Subcutaneous abdominal adipose tissue (tissue), 5 donors: Measurements from ENCODE around the gene ITM2C.

Source experiments
- H3K27ac ChIP-seq: one replicate; pipeline ENCODE4 v1.7.0; 2013; ENCODE audit warnings: low read depth, mild to moderate bottlenecking, inconsistent platforms, low read length, moderate library complexity
- H3K27me3 ChIP-seq, 5 donors: one replicate each; pipeline ENCODE4 v1.7.0; 2013; ENCODE audit warnings: low read length in 5 of 5, inconsistent platforms in 1 of 5; ENCODE audit not compliant: control insufficient read depth in 5 of 5, insufficient read depth in 4 of 5
- H3K36me3 ChIP-seq, 5 donors: one replicate each; pipeline ENCODE4 v1.7.0; 2013; ENCODE audit warnings: low read length in 5 of 5; ENCODE audit not compliant: control insufficient read depth in 5 of 5, insufficient read depth in 5 of 5
- H3K4me1 ChIP-seq, 5 donors: one replicate each; pipeline ENCODE4 v1.7.0; 2013; ENCODE audit warnings: low read length in 5 of 5, mild to moderate bottlenecking in 3 of 5, moderate library complexity in 1 of 5; ENCODE audit not compliant: control insufficient read depth in 5 of 5, insufficient read depth in 5 of 5
- H3K4me3 ChIP-seq, 5 donors: one replicate each; pipeline ENCODE4 v1.7.0; 2013; ENCODE audit warnings: low read length in 5 of 5, low read depth in 1 of 5
- H3K9ac ChIP-seq, 5 donors: one replicate each; pipeline ENCODE4 v1.7.0; 2013; ENCODE audit warnings: low read length in 5 of 5, mild to moderate bottlenecking in 4 of 5, moderate library complexity in 3 of 5
- H3K9me3 ChIP-seq, 5 donors: one replicate each; pipeline ENCODE4 v1.7.0; 2013; ENCODE audit warnings: low read length in 5 of 5; ENCODE audit not compliant: control insufficient read depth in 5 of 5
- donor health status: healthy.
- donor health status: healthy.
- donor health status: healthy.
- donor health status: healthy.
- donor health status: healthy.

The ITM2C gene

DNA sequence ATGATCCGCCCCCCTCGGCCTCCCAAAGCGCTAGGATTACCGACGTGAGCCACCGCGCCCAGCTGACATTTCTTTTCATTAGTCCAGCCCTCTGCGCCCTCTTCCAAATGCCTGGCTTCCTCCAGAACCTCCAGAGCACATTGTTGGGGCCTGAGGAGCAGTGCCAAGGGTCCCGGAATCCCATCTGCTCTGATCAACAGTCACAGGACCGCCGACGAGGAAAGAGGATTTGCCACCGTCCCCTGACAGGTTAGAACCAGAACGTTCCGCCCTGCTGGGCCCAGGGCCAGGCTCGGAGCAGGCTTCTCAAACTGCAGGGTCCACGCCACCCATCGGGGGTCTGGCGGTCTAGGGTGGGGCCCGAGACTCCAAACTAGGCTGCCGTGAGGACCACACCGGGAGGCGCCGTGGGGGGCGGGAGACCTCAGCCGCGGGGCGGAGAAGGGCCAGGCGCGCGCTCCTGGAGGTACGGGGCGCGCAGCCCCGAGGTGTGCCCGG is 36.9 kb upstream of the ITM2C start:
- Histone ChIP-seq H3K27ac (no peak overlapping the region), H3K27me3 (peaks cover 0 to 19% (median 0%) of the 10 kb centered on the region in 5 donors), H3K9ac (peak overlapping the region in 2 of 5 donors; percentile 32 to 37), H3K4me1 (peaks cover 0 to 30% (median 26%) of the 10 kb centered on the region in 5 donors), H3K36me3 (no peaks in the 10 kb centered on the region), H3K9me3 (peaks cover 0 to 7% (median 6%) of the 10 kb centered on the region in 5 donors), H3K4me3 (peak overlapping the region in 4 of 5 donors; percentile 22 to 59 (median 54))

DNA sequence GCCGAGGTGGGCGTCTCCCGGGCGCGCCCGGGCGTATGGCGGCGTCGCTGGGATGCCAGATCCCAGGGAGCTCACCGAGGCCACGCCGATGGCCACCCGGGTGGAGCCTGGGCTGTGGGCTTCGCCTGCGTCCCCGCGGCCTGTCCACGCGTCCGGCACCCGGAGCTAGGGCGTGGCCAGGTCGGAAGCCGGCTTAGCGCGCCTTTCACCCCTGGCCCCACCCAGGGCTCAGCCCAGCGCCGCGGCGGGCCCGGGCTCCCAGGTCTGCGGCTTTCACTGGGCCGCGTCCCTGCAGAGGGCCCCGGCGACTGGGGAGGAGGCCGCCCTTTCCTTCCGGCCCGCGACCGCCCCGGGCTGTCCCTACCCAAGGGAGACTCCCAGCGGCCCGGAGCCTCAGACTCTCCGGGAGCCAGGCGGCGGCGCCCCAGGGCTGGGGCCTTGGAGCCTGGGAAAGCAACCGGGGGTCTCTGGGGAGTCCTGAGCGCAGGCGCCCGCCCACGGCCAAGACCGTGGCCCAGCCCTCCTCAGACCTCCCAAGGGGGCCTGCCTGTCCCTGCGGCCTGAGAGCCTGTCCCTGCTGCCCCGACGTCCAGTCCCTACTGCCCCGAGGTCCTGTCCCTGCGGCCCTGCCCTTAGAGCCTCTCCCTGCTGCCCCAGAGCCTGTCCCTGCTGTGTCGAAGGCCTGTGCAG is 36.3 kb upstream of the ITM2C start:
- H3K9ac ChIP-seq, result peak overlapping the region in 2 of 5 donors; percentile 32 to 37
- H3K4me3 ChIP-seq, result peak overlapping the region in 4 of 5 donors; percentile 22 to 59 (median 54)
- H3K27ac ChIP-seq, result no peak overlapping the region
- peaks cover 0 to 30% (median 26%) of the 10 kb centered on the region in 5 donors for H3K4me1 ChIP-seq
- peaks cover 0 to 19% (median 0%) of the 10 kb centered on the region in 5 donors for H3K27me3 ChIP-seq
- H3K36me3 ChIP-seq, result no peaks in the 10 kb centered on the region
- peaks cover 0 to 7% (median 6%) of the 10 kb centered on the region in 5 donors for H3K9me3 ChIP-seq

DNA sequence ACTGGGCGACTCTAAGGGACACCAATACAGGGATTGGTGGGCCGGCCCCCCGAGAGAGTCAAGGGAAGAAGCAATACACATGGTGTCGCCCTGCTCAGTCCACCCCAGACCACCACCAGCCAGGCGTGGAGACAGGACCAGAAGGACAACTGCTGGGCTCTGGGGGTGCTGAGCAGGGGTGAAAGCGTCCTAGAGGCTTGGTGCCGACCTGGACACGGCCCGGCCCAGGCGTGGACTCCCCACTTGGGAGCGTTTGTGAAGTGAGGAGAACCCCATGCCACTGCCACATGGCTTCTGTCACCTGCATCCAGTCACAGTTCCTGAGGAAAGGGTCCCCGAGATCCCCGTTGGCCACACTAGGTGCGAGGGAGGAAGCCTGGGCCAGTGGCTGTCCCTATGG is 35.4 kb upstream of the ITM2C start:
- H3K4me3 ChIP-seq, result no peak overlapping the region
- H3K27ac ChIP-seq, result no peak overlapping the region
- peaks cover 0 to 7% (median 6%) of the 10 kb centered on the region in 5 donors for H3K9me3 ChIP-seq
- no peaks in the 10 kb centered on the region for H3K36me3 ChIP-seq
- no peak overlapping the region for H3K9ac ChIP-seq
- peaks cover 0 to 28% (median 25%) of the 10 kb centered on the region in 5 donors for H3K4me1 ChIP-seq
- peaks cover 0 to 19% (median 0%) of the 10 kb centered on the region in 5 donors for H3K27me3 ChIP-seq

DNA sequence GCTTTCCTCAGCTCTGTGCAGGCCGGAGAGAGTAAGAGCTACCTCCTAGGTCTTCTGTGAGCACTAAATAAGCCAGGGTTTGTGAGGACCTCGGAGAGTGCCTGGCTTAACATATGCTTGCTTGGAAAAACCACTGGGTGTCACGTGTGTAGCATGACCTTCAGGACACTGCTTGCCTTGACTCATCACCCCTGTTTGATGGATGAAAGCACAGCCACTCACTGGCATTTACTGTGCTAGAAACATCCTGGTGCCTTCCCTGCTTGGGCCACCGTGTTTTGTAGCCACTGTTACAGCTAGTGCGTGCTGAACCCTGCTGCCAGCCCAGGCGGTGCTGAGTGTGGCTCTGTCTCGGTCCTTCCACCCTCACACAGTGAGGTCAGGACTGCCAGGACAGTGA is 34.8 kb upstream of the ITM2C start:
- H3K9me3 ChIP-seq, result peaks cover 0 to 7% (median 6%) of the 10 kb centered on the region in 5 donors
- H3K4me1 ChIP-seq, result peaks cover 0 to 25% (median 21%) of the 10 kb centered on the region in 5 donors
- H3K4me3 ChIP-seq, result no peak overlapping the region
- H3K27me3 ChIP-seq, result peaks cover 0 to 19% (median 0%) of the 10 kb centered on the region in 5 donors
- no peak overlapping the region for H3K27ac ChIP-seq
- no peaks in the 10 kb centered on the region for H3K36me3 ChIP-seq
- no peak overlapping the region for H3K9ac ChIP-seq

DNA sequence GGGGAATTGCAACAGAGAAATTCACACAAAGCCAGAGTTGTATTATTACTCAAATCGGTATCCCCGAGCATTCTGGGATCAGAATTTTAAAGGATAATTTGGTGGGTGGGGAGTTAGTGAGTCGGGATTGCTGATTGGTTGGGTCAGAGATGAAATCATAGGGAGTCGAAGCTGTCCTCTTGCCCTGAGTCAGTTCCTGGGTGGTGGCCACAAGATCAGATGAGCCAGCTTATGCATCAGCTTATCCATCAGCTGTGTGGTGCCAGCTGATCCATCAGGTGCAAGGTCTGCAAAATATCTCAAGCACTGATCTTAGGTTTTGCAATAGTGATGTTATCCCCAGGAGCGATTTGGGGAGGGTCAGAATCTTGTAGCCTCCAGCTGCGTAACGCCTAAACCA is 34.3 kb upstream of the ITM2C start:
- Histone ChIP-seq H3K36me3 (no peaks in the 10 kb centered on the region), H3K9me3 (peaks cover 0 to 7% (median 6%) of the 10 kb centered on the region in 5 donors), H3K27ac (no peak overlapping the region), H3K27me3 (peaks cover 0 to 19% (median 0%) of the 10 kb centered on the region in 5 donors), H3K4me1 (peaks cover 0 to 25% (median 21%) of the 10 kb centered on the region in 5 donors), H3K9ac (no peak overlapping the region), H3K4me3 (no peak overlapping the region)

DNA sequence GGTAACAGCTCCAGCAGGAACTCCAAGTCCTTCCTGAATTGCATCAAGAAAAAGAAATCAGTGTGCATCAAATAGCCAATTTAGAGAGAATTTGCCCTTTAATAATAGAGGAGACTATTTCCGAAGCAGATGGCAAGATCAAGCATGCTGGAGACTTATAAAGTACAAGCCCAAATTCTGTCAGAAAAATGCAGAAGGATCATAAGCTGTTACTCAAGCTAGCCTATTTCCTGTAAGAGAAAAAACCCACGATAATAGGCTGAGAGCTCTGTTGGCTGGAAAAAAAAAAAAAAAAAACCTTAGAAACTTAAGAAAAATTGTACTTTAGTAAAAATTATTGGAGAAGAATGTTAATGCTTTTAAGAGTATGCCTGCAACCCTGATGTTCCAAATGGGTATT is 24.4 kb upstream of the ITM2C start:
- Histone ChIP-seq H3K27me3 (peaks cover 0 to 8% (median 0%) of the 10 kb centered on the region in 5 donors), H3K4me3 (no peak overlapping the region), H3K36me3 (no peaks in the 10 kb centered on the region), H3K4me1 (no peaks in the 10 kb centered on the region), H3K27ac (no peak overlapping the region), H3K9ac (no peak overlapping the region), H3K9me3 (peaks cover 0 to 17% (median 9%) of the 10 kb centered on the region in 5 donors)

DNA sequence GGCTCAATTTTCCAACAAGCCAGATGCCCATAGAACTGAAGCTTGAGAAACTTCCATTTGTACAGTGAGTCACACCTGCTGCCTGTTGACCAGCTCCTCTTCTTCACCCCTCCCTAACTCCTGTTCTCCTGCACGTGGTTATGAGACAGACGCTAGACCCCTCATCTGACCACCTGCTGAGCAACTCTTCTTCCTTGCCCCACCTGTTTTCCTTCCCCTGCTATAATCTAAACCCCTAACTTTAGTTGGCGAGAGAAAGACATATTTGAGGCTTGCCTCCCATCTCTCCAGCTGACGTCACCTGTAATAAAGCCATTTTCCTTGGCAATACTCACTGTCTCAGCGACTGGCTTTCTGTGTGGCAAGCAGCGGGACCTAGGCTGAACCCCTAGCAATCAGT is 22.3 kb upstream of the ITM2C start:
- H3K4me3 ChIP-seq, result no peak overlapping the region
- H3K9ac ChIP-seq, result no peak overlapping the region
- H3K4me1 ChIP-seq, result no peaks in the 10 kb centered on the region
- no peak overlapping the region for H3K27ac ChIP-seq
- peaks cover 0 to 8% (median 0%) of the 10 kb centered on the region in 5 donors for H3K27me3 ChIP-seq
- H3K36me3 ChIP-seq, result no peaks in the 10 kb centered on the region
- H3K9me3 ChIP-seq, result peaks cover 0 to 14% (median 12%) of the 10 kb centered on the region in 5 donors

DNA sequence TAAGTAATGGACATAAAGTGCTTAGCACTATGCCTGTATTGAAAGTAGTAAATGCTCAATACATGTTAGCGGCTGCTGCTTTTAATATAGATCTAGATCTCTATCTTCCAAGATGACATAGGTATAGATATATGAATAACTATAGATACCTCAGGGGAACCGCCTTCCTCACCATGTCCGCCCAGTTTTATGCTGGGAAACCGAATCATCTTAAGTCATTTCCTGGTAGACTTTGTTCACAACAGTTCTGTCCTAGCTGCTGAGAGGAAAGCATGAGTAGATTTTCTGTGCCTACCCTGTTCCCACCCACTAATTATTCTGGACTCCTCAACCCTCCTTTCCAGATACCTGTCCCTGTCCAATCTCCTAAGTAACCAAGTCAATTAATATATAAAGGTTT is 21.6 kb upstream of the ITM2C start:
- H3K27ac ChIP-seq, result no peak overlapping the region
- no peak overlapping the region for H3K9ac ChIP-seq
- peaks cover 0 to 5% (median 2%) of the 10 kb centered on the region in 5 donors for H3K4me1 ChIP-seq
- H3K4me3 ChIP-seq, result no peak overlapping the region
- H3K27me3 ChIP-seq, result peaks cover 0 to 8% (median 0%) of the 10 kb centered on the region in 5 donors
- no peaks in the 10 kb centered on the region for H3K36me3 ChIP-seq
- H3K9me3 ChIP-seq, result peaks cover 0 to 11% (median 8%) of the 10 kb centered on the region in 5 donors

DNA sequence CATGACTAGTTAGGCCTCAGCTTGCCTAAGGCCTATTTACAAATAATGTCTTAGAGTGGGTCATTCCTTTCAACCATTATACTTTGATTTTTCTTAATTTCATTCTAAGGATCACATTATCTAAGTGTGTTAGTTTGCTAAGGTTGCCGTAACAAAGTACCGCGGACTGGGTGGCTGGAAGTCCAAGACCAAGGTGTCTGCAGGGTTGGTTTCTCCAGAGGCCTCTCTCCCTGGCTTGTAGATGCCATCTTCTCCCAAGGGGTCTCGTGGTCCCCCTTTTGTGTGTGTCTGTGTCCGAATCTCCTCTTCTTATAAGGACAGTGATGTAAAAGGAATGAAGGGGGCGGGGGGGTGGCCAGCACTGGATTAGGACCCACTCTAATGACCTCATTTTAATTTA is 18.4 kb upstream of the ITM2C start:
- H3K27ac ChIP-seq, result no peak overlapping the region
- peaks cover 0 to 8% (median 0%) of the 10 kb centered on the region in 5 donors for H3K27me3 ChIP-seq
- H3K9me3 ChIP-seq, result peaks cover 0 to 2% (median 0%) of the 10 kb centered on the region in 5 donors
- peaks cover 0 to 6% (median 3%) of the 10 kb centered on the region in 5 donors for H3K4me1 ChIP-seq
- no peak overlapping the region for H3K9ac ChIP-seq
- H3K4me3 ChIP-seq, result no peak overlapping the region
- H3K36me3 ChIP-seq, result no peaks in the 10 kb centered on the region

DNA sequence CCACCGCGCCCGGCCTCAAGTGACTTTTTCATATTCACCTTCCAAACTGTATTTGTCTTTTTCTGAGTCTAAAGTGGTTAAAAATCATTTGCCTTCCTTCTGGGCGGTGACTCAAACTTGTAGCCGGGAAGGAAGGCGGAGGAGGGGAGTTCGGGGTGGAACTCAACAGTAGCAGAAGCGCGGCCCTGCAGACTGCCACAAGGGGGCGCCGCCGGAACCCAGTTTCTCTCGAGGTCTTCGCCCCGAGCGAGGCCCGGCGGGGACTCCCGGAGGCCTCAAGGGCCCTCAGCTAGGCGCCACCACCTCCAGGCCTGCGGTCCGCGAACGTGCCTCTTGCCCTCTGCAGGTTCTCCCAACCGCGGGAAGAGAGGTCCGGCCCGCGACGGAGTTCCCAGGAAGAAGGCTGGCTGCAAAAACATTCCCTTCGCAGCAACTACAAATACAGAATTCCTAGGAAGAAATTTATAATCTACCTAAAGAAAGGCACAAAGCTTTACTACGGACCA is 16.8 kb upstream of the ITM2C start:
- Histone ChIP-seq H3K36me3 (no peaks in the 10 kb centered on the region), H3K4me3 (peak overlapping the region in 3 of 5 donors; percentile 33 to 37 (median 35)), H3K4me1 (peaks cover 0 to 6% (median 3%) of the 10 kb centered on the region in 5 donors), H3K9ac (peak overlapping the region in 1 of 5 donors; percentile 30), H3K9me3 (peaks cover 0 to 2% (median 0%) of the 10 kb centered on the region in 5 donors), H3K27ac (no peak overlapping the region), H3K27me3 (peaks cover 0 to 7% (median 0%) of the 10 kb centered on the region in 5 donors)
